ENCODE results near the gene MMD2. TPM values are rescaled to one million over a fixed set of nuclear protein-coding genes. Genes with fewer than 3 reads are reported as not detected.

Gene MMD2
- total RNA-seq, 1 donor from 2014 or later, result not detected

DNA sequence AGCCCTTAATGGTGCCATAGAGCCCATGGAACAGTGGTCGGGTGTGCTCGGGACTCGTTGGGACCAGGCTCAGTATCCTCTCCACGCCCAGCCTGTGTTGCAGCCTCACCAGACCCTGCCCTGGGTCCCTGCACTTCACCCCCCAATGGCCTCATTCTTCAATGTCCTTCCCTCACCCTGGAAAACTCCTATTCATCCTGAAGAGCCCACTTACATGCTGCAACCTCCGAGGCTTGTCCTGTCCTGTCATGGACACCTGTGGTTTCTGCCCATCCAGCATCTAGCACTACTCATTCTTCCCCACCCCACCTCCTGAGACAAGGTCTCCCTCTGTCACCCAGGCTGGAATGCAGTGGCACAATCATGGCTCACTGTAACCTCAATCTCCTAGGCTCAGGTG lies 7.7 kb downstream of the MMD2 start:
- Mint-ChIP-seq H3K4me1 (ENCODE audit: unreplicated experiment) (no peaks in the 10 kb centered on the region), H3K27ac (ENCODE audit: unreplicated experiment) (no peak overlapping the region), H3K36me3 (ENCODE audit: unreplicated experiment) (no peaks in the 10 kb centered on the region), H3K9me3 (ENCODE audit: unreplicated experiment) (peaks cover 5% of the 10 kb centered on the region), H3K27me3 (ENCODE audit: unreplicated experiment) (peaks cover 11% of the 10 kb centered on the region), H3K4me3 (ENCODE audit: unreplicated experiment) (no peak overlapping the region)
- no peak for DNase-seq (ENCODE audit: extremely low spot score, unreplicated experiment)
- TF ChIP-seq, protein P1, sequence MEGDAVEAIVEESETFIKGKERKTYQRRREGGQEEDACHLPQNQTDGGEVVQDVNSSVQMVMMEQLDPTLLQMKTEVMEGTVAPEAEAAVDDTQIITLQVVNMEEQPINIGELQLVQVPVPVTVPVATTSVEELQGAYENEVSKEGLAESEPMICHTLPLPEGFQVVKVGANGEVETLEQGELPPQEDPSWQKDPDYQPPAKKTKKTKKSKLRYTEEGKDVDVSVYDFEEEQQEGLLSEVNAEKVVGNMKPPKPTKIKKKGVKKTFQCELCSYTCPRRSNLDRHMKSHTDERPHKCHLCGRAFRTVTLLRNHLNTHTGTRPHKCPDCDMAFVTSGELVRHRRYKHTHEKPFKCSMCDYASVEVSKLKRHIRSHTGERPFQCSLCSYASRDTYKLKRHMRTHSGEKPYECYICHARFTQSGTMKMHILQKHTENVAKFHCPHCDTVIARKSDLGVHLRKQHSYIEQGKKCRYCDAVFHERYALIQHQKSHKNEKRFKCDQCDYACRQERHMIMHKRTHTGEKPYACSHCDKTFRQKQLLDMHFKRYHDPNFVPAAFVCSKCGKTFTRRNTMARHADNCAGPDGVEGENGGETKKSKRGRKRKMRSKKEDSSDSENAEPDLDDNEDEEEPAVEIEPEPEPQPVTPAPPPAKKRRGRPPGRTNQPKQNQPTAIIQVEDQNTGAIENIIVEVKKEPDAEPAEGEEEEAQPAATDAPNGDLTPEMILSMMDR (IDR thresholded peaks at IDR 0.05), result no peak

DNA sequence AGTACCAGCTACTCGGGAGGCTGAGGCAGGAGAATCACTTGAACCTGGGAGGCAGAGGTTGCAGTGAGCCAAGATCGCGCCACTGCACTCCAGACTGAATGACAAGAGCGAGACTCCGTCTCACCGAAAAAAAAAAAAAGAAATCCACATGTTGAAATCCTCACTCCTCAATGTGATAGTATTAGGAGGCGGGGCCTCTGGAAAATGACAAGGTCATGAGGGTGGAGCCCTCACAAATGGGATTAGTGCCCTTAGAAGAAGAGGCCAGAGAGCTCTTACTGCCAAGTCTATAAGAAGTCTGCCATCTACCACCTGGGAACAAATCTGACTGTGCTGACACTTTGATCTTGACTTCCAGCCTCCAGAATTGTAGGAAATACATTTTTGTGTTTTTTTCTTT lies 10.6 kb downstream of the MMD2 start:
- TF ChIP-seq, protein P1 (IDR thresholded peaks at IDR 0.05), result no peak
- H3K27ac Mint-ChIP-seq (ENCODE audit: unreplicated experiment), result no peak overlapping the region
- no peak overlapping the region for H3K4me3 Mint-ChIP-seq (ENCODE audit: unreplicated experiment)
- H3K9me3 Mint-ChIP-seq (ENCODE audit: unreplicated experiment), result peaks cover 5% of the 10 kb centered on the region
- H3K36me3 Mint-ChIP-seq (ENCODE audit: unreplicated experiment), result no peaks in the 10 kb centered on the region
- peaks cover 7% of the 10 kb centered on the region for H3K27me3 Mint-ChIP-seq (ENCODE audit: unreplicated experiment)
- H3K4me1 Mint-ChIP-seq (ENCODE audit: unreplicated experiment), result no peaks in the 10 kb centered on the region
- DNase-seq (ENCODE audit: extremely low spot score, unreplicated experiment), result no peak

DNA sequence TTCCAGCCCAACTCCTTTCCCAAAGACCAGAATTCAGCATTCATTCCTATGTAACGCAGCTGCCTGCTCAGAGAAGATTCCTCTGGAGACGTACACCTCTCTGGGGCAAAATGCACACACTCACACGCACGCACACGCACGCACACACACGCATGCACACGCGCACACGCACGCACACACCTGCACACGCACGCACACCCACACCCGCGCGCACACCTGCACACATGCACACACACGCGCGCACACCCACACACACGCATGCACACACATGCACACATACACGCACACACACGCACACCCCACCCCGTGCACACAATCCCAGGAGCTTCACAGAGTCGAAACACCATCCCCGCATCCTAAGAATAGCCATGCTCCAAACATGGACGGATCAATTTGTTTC lies 13.0 kb downstream of the MMD2 start:
- no peaks in the 10 kb centered on the region for H3K36me3 Mint-ChIP-seq (ENCODE audit: unreplicated experiment)
- no peak for DNase-seq (ENCODE audit: extremely low spot score, unreplicated experiment)
- no peak overlapping the region for H3K4me3 Mint-ChIP-seq (ENCODE audit: unreplicated experiment)
- no peaks in the 10 kb centered on the region for H3K4me1 Mint-ChIP-seq (ENCODE audit: unreplicated experiment)
- H3K9me3 Mint-ChIP-seq (ENCODE audit: unreplicated experiment), result peaks cover 5% of the 10 kb centered on the region
- H3K27ac Mint-ChIP-seq (ENCODE audit: unreplicated experiment), result no peak overlapping the region
- TF ChIP-seq, protein P1 (IDR thresholded peaks at IDR 0.05), result no peak
- H3K27me3 Mint-ChIP-seq (ENCODE audit: unreplicated experiment), result peaks cover 5% of the 10 kb centered on the region

DNA sequence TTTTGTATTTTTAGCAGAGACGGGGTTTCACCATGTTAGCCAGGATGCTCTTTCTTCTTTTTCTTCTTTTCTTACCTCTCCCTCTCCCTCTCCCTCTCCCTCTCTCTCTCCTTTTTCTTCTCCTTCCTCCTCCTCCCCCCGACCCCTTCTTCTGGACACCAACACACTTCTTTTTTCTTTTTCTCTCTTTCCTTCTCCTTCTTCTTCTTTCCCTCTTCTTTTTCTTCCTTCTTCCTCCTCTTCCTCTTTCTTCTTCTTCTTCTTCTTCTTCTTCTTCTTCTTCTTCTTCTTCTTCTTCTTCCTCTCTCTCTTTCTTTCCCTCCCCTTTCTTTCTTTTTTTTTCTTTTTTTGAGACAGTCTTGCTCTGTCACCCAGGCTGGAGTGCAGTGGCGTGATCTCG lies 14.0 kb downstream of the MMD2 start:
- Mint-ChIP-seq H3K27ac (ENCODE audit: unreplicated experiment) (no peak overlapping the region), H3K4me3 (ENCODE audit: unreplicated experiment) (no peak overlapping the region), H3K27me3 (ENCODE audit: unreplicated experiment) (peaks cover 5% of the 10 kb centered on the region), H3K4me1 (ENCODE audit: unreplicated experiment) (no peaks in the 10 kb centered on the region), H3K36me3 (ENCODE audit: unreplicated experiment) (no peaks in the 10 kb centered on the region), H3K9me3 (ENCODE audit: unreplicated experiment) (peaks cover 5% of the 10 kb centered on the region)
- TF ChIP-seq, protein P1 (IDR thresholded peaks at IDR 0.05), result no peak
- no peak for DNase-seq (ENCODE audit: extremely low spot score, unreplicated experiment)

DNA sequence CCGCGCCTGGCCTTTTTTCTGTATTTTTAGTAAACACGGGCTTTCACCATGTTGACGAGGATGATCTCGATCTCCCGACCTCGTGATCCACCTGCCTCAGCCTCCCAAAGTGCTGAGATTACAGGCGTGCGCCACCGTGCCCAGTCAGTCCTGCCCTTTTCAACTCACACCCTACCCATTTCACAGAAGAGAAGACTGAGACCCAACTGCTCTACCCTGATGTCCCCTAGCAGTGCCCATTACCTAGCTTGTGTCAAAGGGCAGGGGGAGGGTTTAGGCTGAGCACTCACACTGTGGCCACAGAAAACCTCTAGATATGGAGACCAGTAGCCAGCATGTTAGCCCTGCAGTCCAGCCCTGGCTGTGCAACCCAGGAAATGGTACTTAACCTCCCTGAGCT lies 15.7 kb downstream of the MMD2 start:
- Mint-ChIP-seq H3K4me3 (ENCODE audit: unreplicated experiment) (no peak overlapping the region), H3K36me3 (ENCODE audit: unreplicated experiment) (no peaks in the 10 kb centered on the region), H3K27me3 (ENCODE audit: unreplicated experiment) (peaks cover 5% of the 10 kb centered on the region), H3K4me1 (ENCODE audit: unreplicated experiment) (no peaks in the 10 kb centered on the region), H3K27ac (ENCODE audit: unreplicated experiment) (no peak overlapping the region), H3K9me3 (ENCODE audit: unreplicated experiment) (no peaks in the 10 kb centered on the region)
- no peak for DNase-seq (ENCODE audit: extremely low spot score, unreplicated experiment)
- TF ChIP-seq, protein P1 (IDR thresholded peaks at IDR 0.05), result no peak
